Endothelial cell (in vitro differentiated cells): ENCODE results near the gene DYNC1I1. TPM values are rescaled to one million over a fixed set of nuclear protein-coding genes. Genes with fewer than 3 reads are reported as not detected.

Source experiments
- DNase-seq: peaks from one replicate; pipeline ENCODE4 v3.0.0; 2021; ENCODE audit warnings: low spot score
- H3K27ac Mint-ChIP-seq: one replicate; pipeline ENCODE4 v1.8.0; 2021; ENCODE audit warnings: mixed read lengths, inconsistent platforms; ENCODE audit not compliant: unreplicated experiment
- H3K27me3 Mint-ChIP-seq: one replicate; pipeline ENCODE4 v1.8.0; 2021; ENCODE audit warnings: mild to moderate bottlenecking, moderate library complexity, mixed read lengths, inconsistent platforms; ENCODE audit not compliant: unreplicated experiment
- H3K36me3 Mint-ChIP-seq: one replicate; pipeline ENCODE4 v1.8.0; 2021; ENCODE audit warnings: mild to moderate bottlenecking, low read depth, mixed read lengths, inconsistent platforms; ENCODE audit not compliant: unreplicated experiment
- H3K4me1 Mint-ChIP-seq: one replicate; pipeline ENCODE4 v1.8.0; 2021; ENCODE audit warnings: mild to moderate bottlenecking, mixed read lengths, inconsistent platforms; ENCODE audit not compliant: unreplicated experiment
- H3K4me3 Mint-ChIP-seq: one replicate; pipeline ENCODE4 v1.8.0; 2021; ENCODE audit warnings: mild to moderate bottlenecking, mixed read lengths, inconsistent platforms; ENCODE audit not compliant: unreplicated experiment
- H3K9me3 Mint-ChIP-seq: one replicate; pipeline ENCODE4 v1.8.0; 2021; ENCODE audit warnings: mixed read lengths, inconsistent platforms; ENCODE audit not compliant: unreplicated experiment
- total RNA-seq: library from RNA; stranded (reverse); fragmentation: NEBNext Ultra II Directional; extraction: Animal tissue kit (Norgen Biotek cat#: 25700); gene quantifications from one replicate; pipeline ENCODE4 v1.2.1, GENCODE V29; 2021; ENCODE audit not compliant: unreplicated experiment
- TF ChIP-seq, protein P1 (sequence below): fragments of 200-600 bp; sonication (generic); IDR thresholded peaks from one replicate; pipeline ENCODE4 v1.5.0; 2021; ENCODE audit warnings: antibody characterized with exemption; ENCODE audit not compliant: unreplicated experiment

The DYNC1I1 gene
- total RNA-seq, 1 donor from 2014 or later: 3.1 TPM

DNA sequence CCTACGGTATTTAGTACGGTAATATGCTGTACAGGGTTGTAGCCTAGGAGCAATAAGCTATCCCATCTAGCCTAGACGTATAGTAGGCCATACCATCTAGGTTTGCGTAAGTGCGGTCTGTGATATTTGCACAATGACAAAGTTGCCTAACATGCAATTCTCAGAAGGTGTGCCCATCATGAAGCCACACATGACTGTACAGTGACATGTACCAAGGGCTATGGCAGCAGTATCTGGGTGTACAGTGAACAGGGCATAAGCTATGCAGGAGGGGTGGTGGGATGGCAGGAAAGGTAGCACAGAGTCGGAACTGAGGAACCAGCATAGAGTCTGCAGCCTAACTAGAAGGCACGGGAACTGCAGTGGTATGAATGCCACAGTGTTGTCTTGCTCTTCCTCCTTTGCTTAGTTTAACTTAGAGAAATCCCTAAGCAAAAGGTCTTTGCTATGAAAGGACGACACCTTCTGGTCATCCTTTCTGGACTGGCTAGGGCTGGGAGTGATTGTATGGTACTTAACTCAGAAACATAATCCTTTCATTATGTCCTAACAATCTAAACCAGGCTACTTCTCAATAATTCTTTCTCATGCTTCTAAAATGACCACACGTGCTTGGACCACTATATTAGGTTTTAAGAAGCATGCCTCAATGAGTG, 93.5 kb downstream of the DYNC1I1 start:
- DNase-seq: no peak
- TF ChIP-seq, protein P1, sequence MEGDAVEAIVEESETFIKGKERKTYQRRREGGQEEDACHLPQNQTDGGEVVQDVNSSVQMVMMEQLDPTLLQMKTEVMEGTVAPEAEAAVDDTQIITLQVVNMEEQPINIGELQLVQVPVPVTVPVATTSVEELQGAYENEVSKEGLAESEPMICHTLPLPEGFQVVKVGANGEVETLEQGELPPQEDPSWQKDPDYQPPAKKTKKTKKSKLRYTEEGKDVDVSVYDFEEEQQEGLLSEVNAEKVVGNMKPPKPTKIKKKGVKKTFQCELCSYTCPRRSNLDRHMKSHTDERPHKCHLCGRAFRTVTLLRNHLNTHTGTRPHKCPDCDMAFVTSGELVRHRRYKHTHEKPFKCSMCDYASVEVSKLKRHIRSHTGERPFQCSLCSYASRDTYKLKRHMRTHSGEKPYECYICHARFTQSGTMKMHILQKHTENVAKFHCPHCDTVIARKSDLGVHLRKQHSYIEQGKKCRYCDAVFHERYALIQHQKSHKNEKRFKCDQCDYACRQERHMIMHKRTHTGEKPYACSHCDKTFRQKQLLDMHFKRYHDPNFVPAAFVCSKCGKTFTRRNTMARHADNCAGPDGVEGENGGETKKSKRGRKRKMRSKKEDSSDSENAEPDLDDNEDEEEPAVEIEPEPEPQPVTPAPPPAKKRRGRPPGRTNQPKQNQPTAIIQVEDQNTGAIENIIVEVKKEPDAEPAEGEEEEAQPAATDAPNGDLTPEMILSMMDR: no peak
- Mint-ChIP-seq H3K4me3 (no peak overlapping the region), H3K27me3 (no peaks in the 10 kb centered on the region), H3K9me3 (no peaks in the 10 kb centered on the region), H3K36me3 (no peaks in the 10 kb centered on the region), H3K27ac (no peak overlapping the region), H3K4me1 (peaks cover 5% of the 10 kb centered on the region)

DNA sequence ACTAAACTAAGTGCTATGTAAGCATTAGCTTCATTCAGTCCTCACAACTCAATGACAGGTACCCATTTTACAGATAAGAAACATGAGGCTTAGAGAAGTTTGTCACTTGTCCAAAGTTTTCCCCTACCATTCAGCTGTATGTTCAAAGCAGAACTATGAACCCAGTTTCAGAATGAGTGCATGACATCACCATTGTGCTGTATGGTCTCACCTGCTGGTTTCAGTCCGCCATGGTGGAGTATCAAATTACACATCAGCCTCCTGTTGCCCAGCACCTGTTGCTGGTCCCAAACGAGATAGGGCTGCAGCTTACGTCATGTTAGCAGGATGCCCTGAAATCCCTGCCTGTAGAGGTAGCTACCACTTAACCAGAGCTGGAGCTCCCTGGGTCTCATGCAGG, 95.0 kb downstream of the DYNC1I1 start:
- Mint-ChIP-seq H3K9me3 (no peaks in the 10 kb centered on the region), H3K27me3 (no peaks in the 10 kb centered on the region), H3K4me3 (no peak overlapping the region), H3K4me1 (peaks cover 5% of the 10 kb centered on the region), H3K27ac (no peak overlapping the region), H3K36me3 (no peaks in the 10 kb centered on the region)
- TF ChIP-seq, protein P1: no peak
- no peak for DNase-seq

DNA sequence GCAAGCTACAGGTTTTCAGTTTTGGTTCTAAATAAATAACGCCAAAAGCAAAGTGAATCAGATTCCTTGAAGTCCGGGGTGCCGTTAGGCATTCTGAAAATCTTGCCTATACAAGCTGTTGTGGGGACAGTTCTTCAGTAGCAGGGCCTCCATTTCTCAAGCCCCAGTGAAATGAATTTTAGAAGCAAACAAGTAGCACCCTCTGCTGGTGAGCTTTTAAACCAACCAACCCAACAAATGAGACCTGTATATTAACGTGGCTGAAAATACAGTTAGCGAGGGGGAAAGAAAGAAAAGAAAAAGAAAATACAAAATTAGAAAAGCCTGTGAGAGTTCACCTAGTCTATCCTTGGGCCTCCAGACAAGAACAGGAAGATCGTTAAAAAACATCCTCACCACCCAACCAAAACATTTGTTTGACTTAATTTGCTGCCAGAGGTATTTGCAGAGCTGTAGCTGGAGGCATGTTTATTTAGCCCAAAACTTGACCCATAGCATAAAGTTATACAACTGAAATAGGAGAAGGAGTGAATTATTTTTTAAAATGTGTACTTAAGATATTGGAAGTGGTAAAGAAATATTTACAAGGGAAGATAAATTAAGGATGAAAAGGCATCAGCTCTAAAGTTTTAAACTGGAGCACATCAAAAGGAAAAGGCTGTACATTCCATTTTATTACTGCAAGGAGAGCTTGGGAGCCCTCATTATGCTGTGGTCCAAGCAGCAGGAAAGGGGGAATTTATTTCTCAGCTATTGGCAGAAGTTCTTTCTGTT, 98.9 kb downstream of the DYNC1I1 start:
- no peak overlapping the region for H3K4me3 Mint-ChIP-seq
- H3K36me3 Mint-ChIP-seq: no peaks in the 10 kb centered on the region
- no peak overlapping the region for H3K27ac Mint-ChIP-seq
- peaks cover 5% of the 10 kb centered on the region for H3K4me1 Mint-ChIP-seq
- peaks cover 2% of the 10 kb centered on the region for H3K27me3 Mint-ChIP-seq
- no peaks in the 10 kb centered on the region for H3K9me3 Mint-ChIP-seq
- DNase-seq: peak; percentile 54
- TF ChIP-seq, protein P1: peak; percentile 71

DNA sequence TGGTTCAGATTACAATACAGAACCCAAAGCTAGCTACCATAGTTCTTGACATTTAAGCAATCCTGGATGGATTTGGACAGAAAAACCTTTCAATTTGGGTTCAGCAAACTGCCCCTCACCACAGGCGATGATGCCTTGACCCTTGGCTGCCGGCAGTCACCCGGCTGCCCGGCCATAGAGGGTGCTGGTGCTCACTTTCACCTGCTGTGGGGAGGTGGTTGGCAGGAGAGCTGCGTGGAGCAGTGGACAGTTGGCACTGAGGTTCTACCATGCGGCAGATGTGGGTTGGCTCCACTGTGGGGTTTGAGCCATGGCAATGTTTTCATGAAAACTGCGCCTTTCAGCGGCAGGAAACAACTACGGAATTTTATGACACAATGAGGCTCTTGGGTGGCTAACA, 99.5 kb downstream of the DYNC1I1 start:
- no peaks in the 10 kb centered on the region for H3K9me3 Mint-ChIP-seq
- peaks cover 2% of the 10 kb centered on the region for H3K27me3 Mint-ChIP-seq
- TF ChIP-seq, protein P1: no peak
- no peaks in the 10 kb centered on the region for H3K36me3 Mint-ChIP-seq
- DNase-seq: no peak
- no peak overlapping the region for H3K4me3 Mint-ChIP-seq
- H3K27ac Mint-ChIP-seq: no peak overlapping the region
- H3K4me1 Mint-ChIP-seq: peaks cover 5% of the 10 kb centered on the region

DNA sequence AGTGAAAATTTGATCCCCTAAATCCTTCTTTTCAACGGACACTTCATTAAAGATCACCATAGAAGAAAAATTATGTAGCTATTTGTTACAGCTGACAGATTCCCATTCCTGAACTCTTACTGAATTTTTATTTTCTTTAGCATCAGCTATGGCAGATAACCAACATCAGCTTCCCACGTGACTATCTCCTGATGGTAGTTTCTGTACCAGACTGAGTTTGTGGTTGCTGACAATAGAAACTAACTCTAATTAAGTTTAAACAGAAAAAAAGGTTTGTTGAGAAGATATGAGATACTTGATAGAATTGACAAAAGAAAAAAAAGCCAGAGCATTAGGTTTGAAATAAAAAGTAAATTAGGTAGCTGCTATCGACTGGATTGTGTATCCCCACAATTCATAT, 101.8 kb downstream of the DYNC1I1 start:
- H3K27me3 Mint-ChIP-seq: peaks cover 2% of the 10 kb centered on the region
- peaks cover 5% of the 10 kb centered on the region for H3K4me1 Mint-ChIP-seq
- no peak for DNase-seq
- H3K4me3 Mint-ChIP-seq: no peak overlapping the region
- no peak overlapping the region for H3K27ac Mint-ChIP-seq
- H3K36me3 Mint-ChIP-seq: no peaks in the 10 kb centered on the region
- no peaks in the 10 kb centered on the region for H3K9me3 Mint-ChIP-seq
- TF ChIP-seq, protein P1: no peak
